H9 (cell line): Measurements from ENCODE around the gene IFITM1. TPM values are rescaled to one million over a fixed set of nuclear protein-coding genes. Genes with fewer than 3 reads are reported as not detected.

Experiments
- DNase-seq: peaks from one replicate; pipeline ENCODE4 v3.0.0-alpha.2; 2017
- H2AFZ ChIP-seq: one replicate; pipeline ENCODE4 v1.6.1; 2013; ENCODE audit warnings: mild to moderate bottlenecking, low read length, control low read depth, moderate library complexity
- H2AK5ac ChIP-seq: 2 replicates; pipeline ENCODE4 v1.6.1; 2013; ENCODE audit warnings: low read length, control low read depth, mixed read lengths; ENCODE audit not compliant: insufficient read length
- H2BK120ac ChIP-seq: one replicate; pipeline ENCODE4 v1.6.1; 2013; ENCODE audit warnings: low read depth, mild to moderate bottlenecking, low read length, control low read depth, inconsistent platforms; ENCODE audit not compliant: poor library complexity, severe bottlenecking
- H2BK12ac ChIP-seq: 2 replicates; pipeline ENCODE4 v1.6.1; 2013; ENCODE audit warnings: low read length, control low read depth, mixed read lengths, low read depth; ENCODE audit not compliant: insufficient read length
- H2BK15ac ChIP-seq: 2 replicates; pipeline ENCODE4 v1.6.1; 2013; ENCODE audit warnings: low read depth, low read length, control low read depth
- H2BK20ac ChIP-seq: one replicate; pipeline ENCODE4 v1.6.1; 2013; ENCODE audit warnings: low read depth, mild to moderate bottlenecking, low read length, control low read depth, inconsistent platforms; ENCODE audit not compliant: poor library complexity, severe bottlenecking
- H2BK5ac ChIP-seq: 2 replicates; pipeline ENCODE4 v1.6.1; 2013; ENCODE audit warnings: low read length, control low read depth, mixed read lengths; ENCODE audit not compliant: insufficient read length
- H3K14ac ChIP-seq: 2 replicates; pipeline ENCODE4 v1.6.1; 2013; ENCODE audit warnings: low read length, control low read depth; ENCODE audit not compliant: insufficient read depth
- H3K18ac ChIP-seq: 2 replicates; pipeline ENCODE4 v1.6.1; 2013; ENCODE audit warnings: low read depth, mild to moderate bottlenecking, mixed read lengths, low read length, control low read depth; ENCODE audit not compliant: insufficient read length
- H3K23ac ChIP-seq: 2 replicates; pipeline ENCODE4 v1.6.1; 2013; ENCODE audit warnings: low read length, control low read depth, mixed read lengths, low read depth; ENCODE audit not compliant: insufficient read length
- H3K23me2 ChIP-seq: 2 replicates; pipeline ENCODE4 v1.6.1; 2013; ENCODE audit warnings: low read depth, mild to moderate bottlenecking, mixed read lengths, low read length, control low read depth; ENCODE audit not compliant: insufficient read length, poor library complexity, severe bottlenecking
- H3K27ac ChIP-seq: 2 replicates; pipeline ENCODE4 v1.5.1; 2013; ENCODE audit warnings: low read length, control low read depth, mixed read lengths, low read depth; ENCODE audit not compliant: insufficient read length
- H3K27me3 ChIP-seq: 2 replicates; pipeline ENCODE4 v1.6.1; 2013; ENCODE audit warnings: low read length, control low read depth, inconsistent platforms; ENCODE audit not compliant: insufficient read depth
- H3K4ac ChIP-seq: 2 replicates; pipeline ENCODE4 v1.6.1; 2013; ENCODE audit warnings: low read depth, mild to moderate bottlenecking, control low read depth, inconsistent platforms, low read length, moderate library complexity
- H3K4me1 ChIP-seq: 2 replicates; pipeline ENCODE4 v1.6.1; 2013; ENCODE audit warnings: low read length, control low read depth, inconsistent platforms; ENCODE audit not compliant: insufficient read depth
- H3K4me2 ChIP-seq: 2 replicates; pipeline ENCODE4 v1.6.1; 2013; ENCODE audit warnings: low read length, control low read depth, mixed read lengths; ENCODE audit not compliant: insufficient read length, insufficient read depth
- H3K56ac ChIP-seq: 2 replicates; pipeline ENCODE4 v1.6.1; 2013; ENCODE audit warnings: low read depth, mild to moderate bottlenecking, mixed read lengths, low read length, control low read depth; ENCODE audit not compliant: insufficient read length
- H3K79me1 ChIP-seq: 2 replicates; pipeline ENCODE4 v1.6.1; 2013; ENCODE audit warnings: low read depth, mild to moderate bottlenecking, moderate library complexity, low read length, control low read depth, inconsistent platforms; ENCODE audit not compliant: insufficient read depth, poor library complexity, severe bottlenecking
- H3K79me2 ChIP-seq: 2 replicates; pipeline ENCODE4 v1.6.1; 2013; ENCODE audit warnings: low read length, control low read depth, inconsistent platforms; ENCODE audit not compliant: insufficient read depth
- H3K9ac ChIP-seq: 2 replicates; pipeline ENCODE4 v1.6.1; 2013; ENCODE audit warnings: low read length, control low read depth, mixed read lengths; ENCODE audit not compliant: insufficient read length; ENCODE audit errors: extremely low read depth
- H3K9me3 ChIP-seq: one replicate; pipeline ENCODE4 v1.6.1; 2013; ENCODE audit warnings: low read depth, low read length, inconsistent platforms; ENCODE audit not compliant: control insufficient read depth
- H3T11ph ChIP-seq: one replicate; pipeline ENCODE4 v1.6.1; 2013; ENCODE audit warnings: mild to moderate bottlenecking, low read length, control low read depth, inconsistent platforms
- H4K20me1 ChIP-seq: one replicate; pipeline ENCODE4 v1.6.1; 2013; ENCODE audit not compliant: control insufficient read depth, insufficient read length, insufficient read depth
- H4K5ac ChIP-seq: 2 replicates; pipeline ENCODE4 v1.6.1; 2013; ENCODE audit warnings: low read depth, mild to moderate bottlenecking, mixed read lengths, low read length, control low read depth; ENCODE audit not compliant: insufficient read length
- H4K8ac ChIP-seq: replicated peaks from 2 replicates; pipeline ENCODE4 v1.6.1; 2013; ENCODE audit warnings: low read length, control low read depth, mixed read lengths, low read depth; ENCODE audit not compliant: insufficient read length
- H4K91ac ChIP-seq: 2 replicates; pipeline ENCODE4 v1.6.1; 2013; ENCODE audit warnings: low read depth, mild to moderate bottlenecking, moderate library complexity, mixed read lengths, low read length, control low read depth; ENCODE audit not compliant: insufficient read length
- H3K27ac Mint-ChIP-seq, 3 experiments: 2 replicates in 2 of 3; 3 replicates in 1 of 3; pipeline ENCODE4 v1.8.0; 2020 to 2021; ENCODE audit warnings: mixed read lengths in 3 of 3, mild to moderate bottlenecking in 1 of 3, moderate library complexity in 1 of 3
- H3K27me3 Mint-ChIP-seq: 2 replicates; pipeline ENCODE4 v1.8.0; 2021; ENCODE audit warnings: low read depth, mild to moderate bottlenecking, moderate library complexity, mixed read lengths
- H3K36me3 Mint-ChIP-seq, 3 experiments: 2 replicates in 2 of 3; 3 replicates in 1 of 3; pipeline ENCODE4 v1.8.0; 2020 to 2021; ENCODE audit warnings: low read depth in 3 of 3, mixed read lengths in 3 of 3; ENCODE audit not compliant: insufficient read depth in 1 of 3
- H3K4me1 Mint-ChIP-seq, 2 experiments: 2 replicates each; pipeline ENCODE4 v1.8.0; 2020; ENCODE audit warnings: mixed read lengths in 2 of 2
- H3K4me3 Mint-ChIP-seq, 2 experiments: 2 replicates in 1 of 2; 3 replicates in 1 of 2; pipeline ENCODE4 v1.8.0; 2020 to 2021; ENCODE audit warnings: mild to moderate bottlenecking in 2 of 2, mixed read lengths in 2 of 2, moderate library complexity in 1 of 2
- H3K9me3 Mint-ChIP-seq, 2 experiments: 2 replicates in 1 of 2; 3 replicates in 1 of 2; pipeline ENCODE4 v1.8.0; 2020; ENCODE audit warnings: mild to moderate bottlenecking in 2 of 2, mixed read lengths in 2 of 2, moderate library complexity in 1 of 2
- CTCF ChIP-seq: fragments of 200-600 bp; sonication (generic); conservative IDR thresholded peaks from 3 replicates; pipeline ENCODE4 v1.8.0; 2021; ENCODE audit warnings: antibody characterized with exemption, mild to moderate bottlenecking
- WGBS: extraction: QIAGEN DNeasy Blood & Tissue Kit; methylation state at CpG from one replicate; pipeline ENCODE4 v1.1.7; 2013; ENCODE audit warnings: missing lambda C conversion rate, low lambda C conversion rate, mixed read lengths; ENCODE audit not compliant: insufficient read length; ENCODE audit errors: extremely low coverage; 5-methylcytosine and 5-hydroxymethylcytosine counted together
- total RNA-seq: library from RNA; stranded (reverse); gene quantifications from 2 replicates; pipeline ENCODE4 v1.2.1, GENCODE V29; 2021

Gene IFITM1
- total RNA-seq, 1 experiment from 2014 or later: 500 TPM

GRCh38 chr11:357582-357981 is 43.7 kb downstream of the IFITM1 start:
- no peak overlapping the region for H4K91ac ChIP-seq
- H3K18ac ChIP-seq: no peak overlapping the region
- TF ChIP-seq CTCF: no peak
- H3K23me2 ChIP-seq: no peaks in the 10 kb centered on the region
- Mint-ChIP-seq H3K4me1 (peaks cover 17 to 22% of the 10 kb centered on the region in 2 experiments), H3K4me3 (no peak overlapping the region), H3K9me3 (peaks cover 31 to 34% of the 10 kb centered on the region in 2 experiments), H3K36me3 (peaks cover 6 to 13% (median 10%) of the 10 kb centered on the region in 3 experiments; a peak in 5 of 7 replicates), H3K27ac (no peak overlapping the region), H3K27me3 (peaks cover 26% of the 10 kb centered on the region)
- H3K27me3 ChIP-seq: no peaks in the 10 kb centered on the region
- H3K23ac ChIP-seq: no peak overlapping the region
- DNase-seq: no peak
- no peak overlapping the region for H2BK15ac ChIP-seq
- no peak overlapping the region for H3K4ac ChIP-seq
- H3K79me1 ChIP-seq: no peaks in the 10 kb centered on the region
- no peak overlapping the region for H2AK5ac ChIP-seq
- H3K4me1 ChIP-seq: no peaks in the 10 kb centered on the region
- H3K27ac ChIP-seq: no peak overlapping the region
- H4K8ac ChIP-seq: no peak overlapping the region
- no peak overlapping the region for H3K4me2 ChIP-seq
- peaks cover 8% of the 10 kb centered on the region for H3K9me3 ChIP-seq
- H2BK12ac ChIP-seq: no peak overlapping the region
- no peak overlapping the region for H2BK5ac ChIP-seq
- H3K56ac ChIP-seq: no peak overlapping the region
- no peak overlapping the region for H3T11ph ChIP-seq
- H4K20me1 ChIP-seq: no peaks in the 10 kb centered on the region
- H3K14ac ChIP-seq: no peak overlapping the region
- no peak overlapping the region for H4K5ac ChIP-seq
- WGBS: 100% methylated on average over 2 of the region's 4 CpGs
- no peak overlapping the region for H3K9ac ChIP-seq
- H3K79me2 ChIP-seq: no peaks in the 10 kb centered on the region
- H2BK20ac ChIP-seq: no peak overlapping the region
- H2AFZ ChIP-seq: no peak overlapping the region
- no peak overlapping the region for H2BK120ac ChIP-seq
